ENCODE results near the gene TNFAIP8.
"Not testable (repeated sequence)": the region's sequence is repeated elsewhere in the genome, so short reads cannot be mapped to it uniquely, and the experiment has no call there.

TNFAIP8 gene

GRCh38 chr5:119396030-119396664 lies 40.3 kb downstream of the TNFAIP8 start:
- no peak for DNase-seq (ENCODE audit: low read depth)

- no peak for DNase-seq (ENCODE audit: low read depth)
Measured at GRCh38 chr5:119397518-119398380, 41.9 kb downstream of the TNFAIP8 start.

GRCh38 chr5:119398727-119399466 lies 43.1 kb downstream of the TNFAIP8 start:
- DNase-seq (ENCODE audit: low read depth): no peak

- no peak for DNase-seq (ENCODE audit: low read depth)
Measured at GRCh38 chr5:119400245-119400644, 44.4 kb downstream of the TNFAIP8 start.

- DNase-seq (ENCODE audit: low read depth): no peak
Measured at GRCh38 chr5:119402081-119402480, 46.3 kb downstream of the TNFAIP8 start.

GRCh38 chr5:119402555-119402954 lies 46.7 kb downstream of the TNFAIP8 start:
- no peak for DNase-seq (ENCODE audit: low read depth)

- no peak for DNase-seq (ENCODE audit: low read depth)
Measured at GRCh38 chr5:119404033-119404432, 48.2 kb downstream of the TNFAIP8 start.

GRCh38 chr5:119405419-119405818 lies 49.6 kb downstream of the TNFAIP8 start:
- DNase-seq (ENCODE audit: low read depth): no peak

- no peak for DNase-seq (ENCODE audit: low read depth)
Measured at GRCh38 chr5:119406551-119407110, 50.8 kb downstream of the TNFAIP8 start.

- no peak for DNase-seq (ENCODE audit: low read depth)
Measured at GRCh38 chr5:119409235-119409815, 53.5 kb downstream of the TNFAIP8 start.

- DNase-seq (ENCODE audit: low read depth): no peak
Measured at GRCh38 chr5:119410448-119411159, 54.8 kb downstream of the TNFAIP8 start.

- peak; percentile 31 for DNase-seq (ENCODE audit: low read depth)
Measured at GRCh38 chr5:119411361-119412278, 55.8 kb downstream of the TNFAIP8 start.

GRCh38 chr5:119412279-119413227 lies 56.7 kb downstream of the TNFAIP8 start:
- no peak for DNase-seq (ENCODE audit: low read depth)

- DNase-seq (ENCODE audit: low read depth): not testable (repeated sequence)
Measured at GRCh38 chr5:119414124-119414734, 58.4 kb downstream of the TNFAIP8 start.

- DNase-seq (ENCODE audit: low read depth): no peak
Measured at GRCh38 chr5:119417891-119418605, 62.2 kb downstream of the TNFAIP8 start.

- no peak for DNase-seq (ENCODE audit: low read depth)
Measured at GRCh38 chr5:119418606-119419100, 62.8 kb downstream of the TNFAIP8 start.

- DNase-seq (ENCODE audit: low read depth): no peak
Measured at GRCh38 chr5:119420169-119420568, 64.3 kb downstream of the TNFAIP8 start.

GRCh38 chr5:119426057-119426456 lies 70.2 kb downstream of the TNFAIP8 start:
- no peak for DNase-seq (ENCODE audit: low read depth)
